ENCODE results near the gene RPS6KA4. TPM values are rescaled to one million over a fixed set of nuclear protein-coding genes. Genes with fewer than 3 reads are reported as not detected.
A peak's percentile ranks its signal among the peaks of the same experiment; 100 is the strongest.

RPS6KA4 gene
- polyA plus RNA-seq, 1 of the 3 experiments (the other 2 are of a cell fraction) = 43.4 TPM

DNA sequence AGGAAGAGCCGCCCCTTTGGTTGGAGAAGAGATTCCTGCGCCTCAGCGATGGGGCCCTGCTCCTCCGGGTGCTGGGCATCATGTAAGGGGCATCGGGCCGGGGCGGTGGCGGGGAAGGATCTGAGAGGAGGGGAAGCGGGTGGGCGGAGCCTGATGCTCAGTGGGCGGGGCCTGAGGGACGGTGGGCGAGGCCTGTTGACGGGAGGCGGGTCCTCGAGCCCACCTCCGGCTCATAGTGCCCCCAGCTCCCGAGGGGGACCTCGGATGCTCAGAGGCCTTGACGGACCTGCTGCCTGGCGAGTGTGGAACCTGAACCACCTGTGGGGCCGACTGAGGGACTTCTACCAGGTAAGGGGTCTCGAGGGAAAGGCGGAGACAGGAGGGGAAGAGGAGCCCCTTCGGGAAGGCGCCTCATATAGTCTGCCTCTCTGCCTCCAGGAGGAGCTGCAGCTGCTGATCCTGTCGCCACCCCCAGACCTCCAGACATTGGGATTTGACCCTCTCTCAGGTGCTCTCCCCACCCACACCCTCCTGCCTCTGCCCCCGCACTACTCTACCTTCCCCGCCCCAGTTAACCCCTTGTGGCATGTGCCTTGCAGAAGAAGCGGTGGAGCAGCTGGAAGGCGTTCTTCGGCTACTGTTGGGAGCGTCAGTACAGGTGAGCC is 18.2 kb upstream of the RPS6KA4 start:
- no peaks in the 10 kb centered on the region for H3K36me3 ChIP-seq (replicated peaks in 1 of 2; ENCODE audit: control insufficient read depth in 1 of 2, insufficient read depth in 2 of 2, low read length in 1 of 2)
- no peak for TF ChIP-seq JUND (IDR thresholded peaks at IDR 0.05)
- no peak for TF ChIP-seq FOXJ3 (CRISPR knock-in tag; IDR thresholded peaks at IDR 0.05)
- H3K27ac ChIP-seq (ENCODE audit: low read depth in 2 of 2, low read length in 1 of 2) = no peak overlapping the region
- CTCF ChIA-PET = interaction anchor here (0.6 to 5.7 kb wide), 4 partner anchors 14 to 108 kb away, joined by 3 to 42 read pairs (median 4); no protein-coding TSS in a partner anchor
- H3K79me2 ChIP-seq (ENCODE audit: insufficient read depth) = no peaks in the 10 kb centered on the region
- H3K9me2 ChIP-seq = no peaks in the 10 kb centered on the region
- no peaks in the 10 kb centered on the region for H3K27me3 ChIP-seq (ENCODE audit: insufficient read depth)
- POLR2A ChIA-PET = no interaction called here
- no peak overlapping the region for H3K9ac ChIP-seq
- H2AFZ ChIP-seq (ENCODE audit: low read depth) = no peak overlapping the region
- no peaks in the 10 kb centered on the region for H4K20me1 ChIP-seq (ENCODE audit: insufficient read depth)
- peak; percentile 81 for DNase-seq
- H3K4me1 ChIP-seq (ENCODE audit: control insufficient read depth in 1 of 2, insufficient read depth in 2 of 2, low read depth in 1 of 2, low read length in 1 of 2) = no peaks in the 10 kb centered on the region
- H3K4me3 ChIP-seq (ENCODE audit: low read depth in 2 of 2, low read length in 1 of 2) = no peak overlapping the region
- WGBS (ENCODE audit: low lambda C conversion rate) = 82% methylated on average over 14 of the region's 33 CpGs
- H3F3A ChIP-seq (replicated peaks; ENCODE audit: insufficient read depth) = peaks cover 5% of the 10 kb centered on the region
- no peaks in the 10 kb centered on the region for H3K9me3 ChIP-seq
- H3K4me2 ChIP-seq = no peak overlapping the region

DNA sequence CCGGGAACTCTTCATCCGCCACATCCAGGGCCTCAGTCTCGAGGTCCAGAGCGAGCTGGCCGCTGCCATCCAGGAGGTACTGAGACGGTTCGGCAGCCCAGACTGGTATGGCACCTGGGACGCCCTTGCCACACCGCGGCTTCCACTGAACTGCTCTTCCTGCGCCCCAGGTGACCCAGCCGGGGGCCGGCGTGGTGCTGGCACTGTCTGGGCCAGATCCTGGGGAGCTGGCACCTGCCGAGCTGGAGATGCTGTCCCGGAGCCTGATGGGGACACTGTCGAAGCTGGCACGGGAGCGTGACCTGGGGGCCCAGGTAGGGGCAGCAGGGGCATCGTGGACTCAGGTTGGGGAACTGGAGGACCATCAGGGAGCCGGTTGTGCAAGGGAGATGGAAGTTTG is 17.5 kb upstream of the RPS6KA4 start:
- H3K4me1 ChIP-seq (ENCODE audit: control insufficient read depth in 1 of 2, insufficient read depth in 2 of 2, low read depth in 1 of 2, low read length in 1 of 2) = no peaks in the 10 kb centered on the region
- no peak for DNase-seq
- H3K9me3 ChIP-seq = no peaks in the 10 kb centered on the region
- H3K9ac ChIP-seq = no peak overlapping the region
- H3K79me2 ChIP-seq (ENCODE audit: insufficient read depth) = no peaks in the 10 kb centered on the region
- 95% methylated on average over 21 of the region's 21 CpGs for WGBS (ENCODE audit: low lambda C conversion rate)
- CTCF ChIA-PET = interaction anchor here (0.6 to 5.7 kb wide), 3 partner anchors 13 to 108 kb away, joined by 3 to 42 read pairs (median 4); no protein-coding TSS in a partner anchor
- POLR2A ChIA-PET = no interaction called here
- no peak overlapping the region for H3K4me2 ChIP-seq
- H3K27ac ChIP-seq (ENCODE audit: low read depth in 2 of 2, low read length in 1 of 2) = no peak overlapping the region
- H3F3A ChIP-seq (replicated peaks; ENCODE audit: insufficient read depth) = peaks cover 5% of the 10 kb centered on the region
- H3K9me2 ChIP-seq = no peaks in the 10 kb centered on the region
- no peak overlapping the region for H2AFZ ChIP-seq (ENCODE audit: low read depth)
- no peaks in the 10 kb centered on the region for H3K36me3 ChIP-seq (replicated peaks in 1 of 2; ENCODE audit: control insufficient read depth in 1 of 2, insufficient read depth in 2 of 2, low read length in 1 of 2)
- no peaks in the 10 kb centered on the region for H3K27me3 ChIP-seq (ENCODE audit: insufficient read depth)
- no peaks in the 10 kb centered on the region for H4K20me1 ChIP-seq (ENCODE audit: insufficient read depth)
- no peak overlapping the region for H3K4me3 ChIP-seq (ENCODE audit: low read depth in 2 of 2, low read length in 1 of 2)
- TF ChIP-seq JUND (IDR thresholded peaks at IDR 0.05) (no peak), GABPA (IDR thresholded peaks at IDR 0.05; ENCODE audit: low read depth) (no peak), NRF1 (IDR thresholded peaks at IDR 0.05; ENCODE audit: low read depth, low read length) (no peak), TEAD4 (IDR thresholded peaks at IDR 0.05; ENCODE audit: borderline replicate concordance, insufficient read depth) (no peak), EZH2phosphoT487 (IDR thresholded peaks at IDR 0.05; ENCODE audit: borderline replicate concordance, low read depth) (no peak), POLR2AphosphoS5 (IDR thresholded peaks at IDR 0.05; ENCODE audit: low read depth, low read length) (no peak), NFIC (IDR thresholded peaks at IDR 0.05; ENCODE audit: borderline replicate concordance) (no peak), RAD21 (IDR thresholded peaks at IDR 0.05; ENCODE audit: low read length) (no peak), MXI1 (IDR thresholded peaks at IDR 0.05; ENCODE audit: low read depth, low read length) (no peak), CHD2 (IDR thresholded peaks at IDR 0.05; ENCODE audit: low read length, partially characterized antibody) (no peak), YY1 (IDR thresholded peaks at IDR 0.05; ENCODE audit: low read depth) (no peak), GATA2 (CRISPR knock-in tag; IDR thresholded peaks at IDR 0.05) (no peak)
- TF ChIP-seq, protein P1, sequence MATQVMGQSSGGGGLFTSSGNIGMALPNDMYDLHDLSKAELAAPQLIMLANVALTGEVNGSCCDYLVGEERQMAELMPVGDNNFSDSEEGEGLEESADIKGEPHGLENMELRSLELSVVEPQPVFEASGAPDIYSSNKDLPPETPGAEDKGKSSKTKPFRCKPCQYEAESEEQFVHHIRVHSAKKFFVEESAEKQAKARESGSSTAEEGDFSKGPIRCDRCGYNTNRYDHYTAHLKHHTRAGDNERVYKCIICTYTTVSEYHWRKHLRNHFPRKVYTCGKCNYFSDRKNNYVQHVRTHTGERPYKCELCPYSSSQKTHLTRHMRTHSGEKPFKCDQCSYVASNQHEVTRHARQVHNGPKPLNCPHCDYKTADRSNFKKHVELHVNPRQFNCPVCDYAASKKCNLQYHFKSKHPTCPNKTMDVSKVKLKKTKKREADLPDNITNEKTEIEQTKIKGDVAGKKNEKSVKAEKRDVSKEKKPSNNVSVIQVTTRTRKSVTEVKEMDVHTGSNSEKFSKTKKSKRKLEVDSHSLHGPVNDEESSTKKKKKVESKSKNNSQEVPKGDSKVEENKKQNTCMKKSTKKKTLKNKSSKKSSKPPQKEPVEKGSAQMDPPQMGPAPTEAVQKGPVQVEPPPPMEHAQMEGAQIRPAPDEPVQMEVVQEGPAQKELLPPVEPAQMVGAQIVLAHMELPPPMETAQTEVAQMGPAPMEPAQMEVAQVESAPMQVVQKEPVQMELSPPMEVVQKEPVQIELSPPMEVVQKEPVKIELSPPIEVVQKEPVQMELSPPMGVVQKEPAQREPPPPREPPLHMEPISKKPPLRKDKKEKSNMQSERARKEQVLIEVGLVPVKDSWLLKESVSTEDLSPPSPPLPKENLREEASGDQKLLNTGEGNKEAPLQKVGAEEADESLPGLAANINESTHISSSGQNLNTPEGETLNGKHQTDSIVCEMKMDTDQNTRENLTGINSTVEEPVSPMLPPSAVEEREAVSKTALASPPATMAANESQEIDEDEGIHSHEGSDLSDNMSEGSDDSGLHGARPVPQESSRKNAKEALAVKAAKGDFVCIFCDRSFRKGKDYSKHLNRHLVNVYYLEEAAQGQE (IDR thresholded peaks at IDR 0.05; ENCODE audit: low read depth, low read length) = no peak
- TF ChIP-seq, protein P2, sequence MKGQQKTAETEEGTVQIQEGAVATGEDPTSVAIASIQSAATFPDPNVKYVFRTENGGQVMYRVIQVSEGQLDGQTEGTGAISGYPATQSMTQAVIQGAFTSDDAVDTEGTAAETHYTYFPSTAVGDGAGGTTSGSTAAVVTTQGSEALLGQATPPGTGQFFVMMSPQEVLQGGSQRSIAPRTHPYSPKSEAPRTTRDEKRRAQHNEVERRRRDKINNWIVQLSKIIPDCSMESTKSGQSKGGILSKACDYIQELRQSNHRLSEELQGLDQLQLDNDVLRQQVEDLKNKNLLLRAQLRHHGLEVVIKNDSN (IDR thresholded peaks at IDR 0.05; ENCODE audit: borderline replicate concordance, low read depth) = no peak
- TF ChIP-seq, protein P3, sequence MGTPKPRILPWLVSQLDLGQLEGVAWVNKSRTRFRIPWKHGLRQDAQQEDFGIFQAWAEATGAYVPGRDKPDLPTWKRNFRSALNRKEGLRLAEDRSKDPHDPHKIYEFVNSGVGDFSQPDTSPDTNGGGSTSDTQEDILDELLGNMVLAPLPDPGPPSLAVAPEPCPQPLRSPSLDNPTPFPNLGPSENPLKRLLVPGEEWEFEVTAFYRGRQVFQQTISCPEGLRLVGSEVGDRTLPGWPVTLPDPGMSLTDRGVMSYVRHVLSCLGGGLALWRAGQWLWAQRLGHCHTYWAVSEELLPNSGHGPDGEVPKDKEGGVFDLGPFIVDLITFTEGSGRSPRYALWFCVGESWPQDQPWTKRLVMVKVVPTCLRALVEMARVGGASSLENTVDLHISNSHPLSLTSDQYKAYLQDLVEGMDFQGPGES (IDR thresholded peaks at IDR 0.05; ENCODE audit: low read depth, low read length) = no peak
- TF ChIP-seq, protein P4, sequence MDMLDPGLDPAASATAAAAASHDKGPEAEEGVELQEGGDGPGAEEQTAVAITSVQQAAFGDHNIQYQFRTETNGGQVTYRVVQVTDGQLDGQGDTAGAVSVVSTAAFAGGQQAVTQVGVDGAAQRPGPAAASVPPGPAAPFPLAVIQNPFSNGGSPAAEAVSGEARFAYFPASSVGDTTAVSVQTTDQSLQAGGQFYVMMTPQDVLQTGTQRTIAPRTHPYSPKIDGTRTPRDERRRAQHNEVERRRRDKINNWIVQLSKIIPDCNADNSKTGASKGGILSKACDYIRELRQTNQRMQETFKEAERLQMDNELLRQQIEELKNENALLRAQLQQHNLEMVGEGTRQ (IDR thresholded peaks at IDR 0.05; ENCODE audit: borderline replicate concordance, low read depth, low read length) = no peak
- TF ChIP-seq, protein P5, sequence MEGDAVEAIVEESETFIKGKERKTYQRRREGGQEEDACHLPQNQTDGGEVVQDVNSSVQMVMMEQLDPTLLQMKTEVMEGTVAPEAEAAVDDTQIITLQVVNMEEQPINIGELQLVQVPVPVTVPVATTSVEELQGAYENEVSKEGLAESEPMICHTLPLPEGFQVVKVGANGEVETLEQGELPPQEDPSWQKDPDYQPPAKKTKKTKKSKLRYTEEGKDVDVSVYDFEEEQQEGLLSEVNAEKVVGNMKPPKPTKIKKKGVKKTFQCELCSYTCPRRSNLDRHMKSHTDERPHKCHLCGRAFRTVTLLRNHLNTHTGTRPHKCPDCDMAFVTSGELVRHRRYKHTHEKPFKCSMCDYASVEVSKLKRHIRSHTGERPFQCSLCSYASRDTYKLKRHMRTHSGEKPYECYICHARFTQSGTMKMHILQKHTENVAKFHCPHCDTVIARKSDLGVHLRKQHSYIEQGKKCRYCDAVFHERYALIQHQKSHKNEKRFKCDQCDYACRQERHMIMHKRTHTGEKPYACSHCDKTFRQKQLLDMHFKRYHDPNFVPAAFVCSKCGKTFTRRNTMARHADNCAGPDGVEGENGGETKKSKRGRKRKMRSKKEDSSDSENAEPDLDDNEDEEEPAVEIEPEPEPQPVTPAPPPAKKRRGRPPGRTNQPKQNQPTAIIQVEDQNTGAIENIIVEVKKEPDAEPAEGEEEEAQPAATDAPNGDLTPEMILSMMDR (IDR thresholded peaks at IDR 0.05) = no peak

All from SK-N-SH (cell line).